Upper lobe of right lung (tissue), 1 donor: Measurements from ENCODE around the gene FRMD4A. TPM values are rescaled to one million over a fixed set of nuclear protein-coding genes. Genes with fewer than 3 reads are reported as not detected.
"Not testable (repeated sequence)": the region's sequence is repeated elsewhere in the genome, so short reads cannot be mapped to it uniquely, and the experiment has no call there.

Experiments used
- ATAC-seq: fragments of 200-7000 bp; cut with Tn5 transposase; one replicate; pipeline ENCODE4 v1.9.1; 2020; ENCODE audit warnings: mild to moderate bottlenecking, moderate library complexity
- DNase-seq: peaks from one replicate; pipeline ENCODE4 v3.0.0-alpha.2; 2020
- H3K27ac ChIP-seq: fragments of 200-600 bp; one replicate; pipeline ENCODE4 v1.8.0; 2022
- H3K27me3 ChIP-seq: fragments of 200-600 bp; one replicate; pipeline ENCODE4 v1.8.0; 2022; ENCODE audit warnings: mild to moderate bottlenecking
- H3K36me3 ChIP-seq: fragments of 200-600 bp; one replicate; pipeline ENCODE4 v1.8.0; 2022
- H3K4me1 ChIP-seq: fragments of 200-600 bp; one replicate; pipeline ENCODE4 v1.8.0; 2022
- H3K4me3 ChIP-seq: fragments of 200-600 bp; one replicate; pipeline ENCODE4 v1.8.0; 2022; ENCODE audit warnings: mild to moderate bottlenecking
- H3K9me3 ChIP-seq: fragments of 200-600 bp; one replicate; pipeline ENCODE4 v1.8.0; 2022
- intact Hi-C: fragments of 100-400 bp; cut with DNase I; formaldehyde crosslinking; loops from one replicate; pipeline ENCODE4 v1.11.0; 2022
- total RNA-seq: library from RNA; stranded (reverse); fragmentation: NEBNext Ultra II Directional; extraction: Animal tissue kit (Norgen Biotek cat#: 25700); gene quantifications from one replicate; pipeline ENCODE4 v1.2.1, GENCODE V29; 2021
- TF ChIP-seq, protein P1 (sequence below): fragments of 200-600 bp; IDR thresholded peaks from one replicate; pipeline ENCODE4 v1.8.0; 2022; ENCODE audit warnings: antibody characterized with exemption
- donor health status: DM: no; HTN: yes; CAD: no; lungs with severe emphysema.

FRMD4A gene
- total RNA-seq, 1 donor from 2014 or later, result 38.3 TPM

DNA sequence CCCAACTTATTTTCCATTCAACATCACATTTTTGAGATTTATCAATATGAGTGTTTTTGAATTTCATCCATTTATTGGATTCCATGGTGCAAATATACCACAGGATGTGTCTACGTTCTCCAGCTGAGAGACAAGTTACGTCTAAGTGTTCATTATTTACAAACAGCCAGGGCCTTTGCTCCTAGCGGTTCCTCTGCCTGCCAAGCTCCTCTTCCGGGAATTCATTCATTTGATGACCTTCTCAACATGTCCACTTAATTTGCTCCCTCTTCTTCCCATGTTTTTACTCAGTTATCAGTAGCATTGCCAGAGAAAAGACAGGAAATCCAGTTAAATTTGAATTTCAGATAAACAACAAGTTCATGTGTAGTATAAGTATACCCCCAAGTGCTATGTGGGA lies 422.2 kb downstream of the FRMD4A start:
- no peak overlapping the region for H3K4me3 ChIP-seq
- DNase-seq (no peak), ATAC-seq (no peak)
- intact Hi-C loops, result no loop called here
- H3K9me3 ChIP-seq, result no peaks in the 10 kb centered on the region
- no peaks in the 10 kb centered on the region for H3K4me1 ChIP-seq
- no peak overlapping the region for H3K27ac ChIP-seq
- no peaks in the 10 kb centered on the region for H3K36me3 ChIP-seq
- TF ChIP-seq, protein P1, sequence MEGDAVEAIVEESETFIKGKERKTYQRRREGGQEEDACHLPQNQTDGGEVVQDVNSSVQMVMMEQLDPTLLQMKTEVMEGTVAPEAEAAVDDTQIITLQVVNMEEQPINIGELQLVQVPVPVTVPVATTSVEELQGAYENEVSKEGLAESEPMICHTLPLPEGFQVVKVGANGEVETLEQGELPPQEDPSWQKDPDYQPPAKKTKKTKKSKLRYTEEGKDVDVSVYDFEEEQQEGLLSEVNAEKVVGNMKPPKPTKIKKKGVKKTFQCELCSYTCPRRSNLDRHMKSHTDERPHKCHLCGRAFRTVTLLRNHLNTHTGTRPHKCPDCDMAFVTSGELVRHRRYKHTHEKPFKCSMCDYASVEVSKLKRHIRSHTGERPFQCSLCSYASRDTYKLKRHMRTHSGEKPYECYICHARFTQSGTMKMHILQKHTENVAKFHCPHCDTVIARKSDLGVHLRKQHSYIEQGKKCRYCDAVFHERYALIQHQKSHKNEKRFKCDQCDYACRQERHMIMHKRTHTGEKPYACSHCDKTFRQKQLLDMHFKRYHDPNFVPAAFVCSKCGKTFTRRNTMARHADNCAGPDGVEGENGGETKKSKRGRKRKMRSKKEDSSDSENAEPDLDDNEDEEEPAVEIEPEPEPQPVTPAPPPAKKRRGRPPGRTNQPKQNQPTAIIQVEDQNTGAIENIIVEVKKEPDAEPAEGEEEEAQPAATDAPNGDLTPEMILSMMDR, result no peak
- no peaks in the 10 kb centered on the region for H3K27me3 ChIP-seq

DNA sequence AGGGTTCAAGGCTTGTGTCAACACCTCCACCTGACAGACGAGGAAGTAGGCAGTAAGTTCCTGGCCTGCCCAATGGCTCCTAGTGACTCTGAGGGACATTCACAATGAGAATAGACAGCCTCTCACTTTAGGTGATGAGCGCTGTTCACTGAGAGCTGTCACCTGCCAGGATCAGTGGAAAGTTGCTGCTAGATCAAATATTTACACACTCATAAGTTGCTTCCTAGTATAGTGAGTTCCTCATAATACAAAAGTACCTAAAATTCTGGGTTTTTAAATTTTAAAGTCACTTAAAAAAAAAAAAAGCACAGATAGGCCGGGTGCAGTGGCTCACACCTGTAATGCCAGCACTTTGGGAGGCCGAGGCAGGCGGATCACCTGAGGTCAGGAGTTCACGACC lies 423.2 kb downstream of the FRMD4A start:
- Histone ChIP-seq H3K4me1 (no peaks in the 10 kb centered on the region), H3K27ac (no peak overlapping the region), H3K4me3 (no peak overlapping the region), H3K27me3 (no peaks in the 10 kb centered on the region), H3K36me3 (no peaks in the 10 kb centered on the region), H3K9me3 (no peaks in the 10 kb centered on the region)
- TF ChIP-seq, protein P1, result no peak
- DNase-seq (no peak), ATAC-seq (no peak)
- intact Hi-C loops, result no loop called here

DNA sequence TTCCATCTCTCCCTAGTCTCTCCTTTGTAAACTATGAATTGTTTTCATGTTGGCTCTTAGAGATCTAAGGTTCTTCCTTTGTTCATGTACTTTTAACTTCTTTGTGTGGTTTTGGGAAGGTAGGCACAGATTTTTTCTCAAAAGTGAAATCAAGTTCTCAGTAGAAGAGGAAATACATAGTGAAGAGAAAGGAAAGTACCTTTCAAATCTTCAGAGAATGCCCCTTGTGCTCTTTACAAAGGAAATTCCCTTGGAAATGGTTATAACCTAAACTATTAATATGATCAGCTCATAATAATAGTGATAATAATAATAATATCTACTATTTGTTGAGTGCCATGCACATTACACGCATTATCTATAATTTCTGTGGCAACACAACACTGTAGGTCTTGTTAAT lies 425.4 kb downstream of the FRMD4A start:
- TF ChIP-seq, protein P1, result no peak
- ATAC-seq, result no peak

DNA sequence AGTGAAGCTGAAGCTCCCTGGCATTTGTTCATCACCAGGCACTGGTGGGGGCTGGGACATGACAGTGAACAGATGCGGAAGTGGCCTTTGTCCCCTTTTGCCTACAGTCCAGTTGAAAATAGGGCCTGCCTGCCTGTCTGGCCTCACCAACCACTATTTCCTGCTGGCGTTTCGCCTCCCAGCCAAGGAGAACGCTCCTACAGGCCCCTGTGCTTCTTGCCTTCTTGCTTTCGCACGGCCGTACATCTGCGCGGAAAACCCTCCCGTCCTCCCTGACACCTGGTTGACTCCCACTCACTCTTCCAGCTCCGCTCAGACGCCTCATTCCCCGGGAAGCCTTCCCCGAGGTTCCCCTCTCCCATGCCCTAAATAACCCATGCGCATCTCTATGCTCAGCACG lies 426.7 kb downstream of the FRMD4A start:
- H3K4me1 ChIP-seq, result no peaks in the 10 kb centered on the region
- ATAC-seq (peak; percentile 95), DNase-seq (peak; percentile 70)

More for the DNA sequence above, 425.4 kb downstream of the FRMD4A start:
- Histone ChIP-seq H3K9me3 (no peaks in the 10 kb centered on the region), H3K36me3 (no peaks in the 10 kb centered on the region), H3K4me1 (no peaks in the 10 kb centered on the region), H3K27ac (no peak overlapping the region), H3K27me3 (no peaks in the 10 kb centered on the region), H3K4me3 (no peak overlapping the region)
- DNase-seq, result no peak
- intact Hi-C loops, result no loop called here

DNA sequence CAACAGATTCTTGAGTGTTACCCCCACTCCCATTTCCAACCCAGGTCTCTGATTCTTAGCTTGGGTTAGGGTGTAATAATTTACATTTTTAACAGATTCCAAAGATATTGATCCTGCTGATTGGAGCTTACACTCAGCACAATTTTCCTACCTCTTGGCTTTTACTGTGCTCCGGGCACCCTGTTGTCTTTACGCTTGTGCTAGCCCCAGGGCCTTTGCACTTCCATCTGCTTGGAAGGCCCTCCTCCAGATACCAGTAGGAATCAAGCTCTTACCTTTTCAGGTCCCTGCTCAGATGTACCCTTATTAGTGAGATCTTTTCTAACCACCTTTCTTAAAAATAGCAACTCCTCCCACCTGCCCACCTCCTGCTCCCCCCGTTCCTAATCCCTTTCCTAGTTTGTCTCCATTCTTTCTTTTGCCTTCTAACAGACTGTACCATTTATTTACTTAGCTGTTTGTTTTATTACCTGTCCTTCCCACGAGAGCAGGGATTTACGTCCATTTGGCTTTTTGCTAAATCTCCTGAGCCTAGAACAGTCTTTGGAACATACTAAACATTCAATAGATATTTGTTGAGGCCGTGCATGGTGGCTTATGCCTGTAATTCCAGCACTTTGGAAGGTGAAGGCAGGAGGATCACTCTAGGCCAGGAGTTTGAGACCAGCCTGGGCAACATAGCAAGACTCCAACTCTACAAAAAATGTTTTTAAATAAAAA lies 427.7 kb downstream of the FRMD4A start:
- no peaks in the 10 kb centered on the region for H3K9me3 ChIP-seq
- no peak overlapping the region for H3K4me3 ChIP-seq
- DNase-seq, result no peak
- H3K27me3 ChIP-seq, result no peaks in the 10 kb centered on the region
- H3K36me3 ChIP-seq, result no peaks in the 10 kb centered on the region
- TF ChIP-seq, protein P1, result no peak
- H3K4me1 ChIP-seq, result no peaks in the 10 kb centered on the region
- no peak for ATAC-seq
- intact Hi-C loops, result no loop called here
- H3K27ac ChIP-seq, result no peak overlapping the region

More for the DNA sequence above, 426.7 kb downstream of the FRMD4A start:
- H3K4me3 ChIP-seq, result no peak overlapping the region
- H3K27ac ChIP-seq, result no peak overlapping the region
- intact Hi-C loops, result no loop called here
- no peaks in the 10 kb centered on the region for H3K9me3 ChIP-seq
- TF ChIP-seq, protein P1, result no peak
- H3K36me3 ChIP-seq, result no peaks in the 10 kb centered on the region
- no peaks in the 10 kb centered on the region for H3K27me3 ChIP-seq

DNA sequence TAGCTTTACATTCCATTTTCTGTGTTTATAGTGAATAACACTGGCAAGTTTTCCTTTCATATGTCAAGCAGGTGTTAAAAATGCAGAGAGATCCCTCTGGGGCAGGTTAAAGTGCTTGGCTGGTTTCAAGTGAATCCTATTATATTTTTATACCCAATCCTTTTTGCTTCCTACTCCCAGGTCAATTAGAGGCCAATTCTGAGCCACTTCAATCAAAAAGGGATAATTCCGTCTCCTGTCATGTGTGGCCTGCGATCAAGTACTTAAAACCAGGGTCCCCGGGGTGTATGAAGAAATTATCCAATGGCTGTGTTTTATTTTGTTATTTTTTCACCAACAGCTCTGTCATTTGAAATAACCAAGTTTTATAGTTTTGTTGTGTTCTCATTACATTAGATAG lies 430.8 kb downstream of the FRMD4A start:
- intact Hi-C loops, result no loop called here
- no peak overlapping the region for H3K4me3 ChIP-seq
- no peaks in the 10 kb centered on the region for H3K27me3 ChIP-seq
- H3K4me1 ChIP-seq, result no peaks in the 10 kb centered on the region
- TF ChIP-seq, protein P1, result no peak
- H3K27ac ChIP-seq, result no peak overlapping the region
- DNase-seq (no peak), ATAC-seq (no peak)
- no peaks in the 10 kb centered on the region for H3K9me3 ChIP-seq
- no peaks in the 10 kb centered on the region for H3K36me3 ChIP-seq

DNA sequence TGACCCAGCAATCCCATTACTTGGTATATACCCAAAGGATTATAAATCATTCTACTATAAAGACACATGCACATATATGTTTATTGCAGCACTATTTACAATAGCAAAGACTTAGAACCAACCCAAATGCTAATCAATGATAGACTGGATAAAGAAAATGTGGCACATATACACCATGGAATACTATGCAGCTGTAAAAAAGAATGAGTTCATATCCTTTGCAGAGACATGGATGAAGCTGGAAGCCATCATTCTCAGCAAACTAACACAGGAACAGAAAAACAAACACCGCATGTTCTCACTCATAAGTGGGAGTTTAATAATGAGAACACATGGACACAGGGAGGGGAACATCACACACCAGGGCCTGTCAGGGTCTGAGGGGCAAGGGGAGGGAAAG lies 434.6 kb downstream of the FRMD4A start:
- H3K36me3 ChIP-seq, H3K27me3 ChIP-seq, H3K9me3 ChIP-seq, intact Hi-C loops, DNase-seq, H3K27ac ChIP-seq, H3K4me3 ChIP-seq, H3K4me1 ChIP-seq, ATAC-seq: not testable (repeated sequence)
